Inferior parietal cortex (tissue), 1 donor: ENCODE results near the gene STXBP2.
"Not testable (repeated sequence)": the region's sequence is repeated elsewhere in the genome, so short reads cannot be mapped to it uniquely, and the experiment has no call there.

Experiments used
- DNase-seq: peaks from one replicate; pipeline ENCODE4 v3.0.0-alpha.2; 2016; ENCODE audit errors: extremely low spot score

STXBP2 gene

DNA sequence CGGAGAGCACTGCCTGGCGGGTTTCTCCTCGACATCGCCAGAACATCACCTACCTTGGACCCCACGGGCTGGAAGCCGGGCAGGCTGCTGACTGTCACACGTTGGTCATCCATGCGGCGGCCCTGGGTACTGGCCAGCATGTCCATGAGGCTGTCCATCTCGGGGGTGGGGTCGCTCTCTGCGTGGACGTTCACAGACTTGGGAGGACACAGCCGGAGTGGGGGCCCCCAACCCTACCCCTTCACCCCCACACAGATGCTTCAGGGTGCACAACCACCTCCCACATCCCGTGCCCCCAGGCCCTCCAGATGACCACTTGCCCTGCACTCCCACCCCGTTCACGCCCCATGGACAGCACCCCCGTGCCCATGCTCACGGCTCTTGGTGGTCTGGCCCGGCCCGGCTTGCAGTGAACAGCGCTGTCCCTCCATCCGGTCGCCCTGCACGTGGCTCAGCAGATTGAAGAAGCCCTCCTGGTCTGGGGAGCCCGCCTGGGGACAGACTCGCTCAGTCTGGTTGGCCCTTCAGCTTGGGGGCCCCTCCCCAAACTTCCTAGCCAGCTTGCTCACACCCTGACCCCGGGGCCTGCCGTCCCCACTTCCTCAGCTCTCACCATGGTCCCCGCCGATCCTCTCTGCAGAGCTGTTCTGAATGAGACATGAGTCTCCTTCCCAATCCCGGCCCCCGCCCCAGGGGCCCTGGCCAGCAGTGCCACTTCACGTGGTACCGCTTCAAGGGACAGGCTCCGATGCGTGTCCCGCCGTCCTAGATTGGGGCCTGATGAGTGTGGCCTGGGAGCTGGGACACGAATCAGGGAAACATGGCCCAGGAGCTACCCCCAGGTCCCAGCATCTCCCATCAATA, 4.3 kb upstream of the STXBP2 start:
- no peak for DNase-seq

DNA sequence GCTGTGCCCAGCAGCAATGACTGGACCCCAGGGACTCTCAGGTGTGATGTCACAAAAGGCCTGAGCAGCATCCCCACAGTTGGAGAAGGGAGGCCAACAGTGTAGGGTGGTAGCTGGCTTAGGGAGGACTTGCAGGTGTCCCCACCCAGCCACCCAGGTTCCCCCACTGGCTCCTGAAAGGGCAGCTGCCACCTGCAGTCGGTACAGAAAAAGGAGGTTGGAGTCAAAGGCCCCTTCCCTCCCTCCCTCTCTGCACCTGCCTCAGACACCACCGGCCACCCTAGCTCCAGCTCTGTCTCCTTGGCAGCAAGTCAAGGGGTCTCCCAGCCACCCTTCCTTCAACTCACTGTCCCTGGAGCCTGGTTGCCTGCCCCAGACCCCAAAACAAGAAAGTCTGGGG, 3.2 kb upstream of the STXBP2 start, which contains the start of gene PCP2:
Gene PCP2, minus strand, starts transcription at position 22 of the 400 bp plus-strand sequence. CDS start 262 bp downstream, outside the sequence.
- no peak for DNase-seq

DNA sequence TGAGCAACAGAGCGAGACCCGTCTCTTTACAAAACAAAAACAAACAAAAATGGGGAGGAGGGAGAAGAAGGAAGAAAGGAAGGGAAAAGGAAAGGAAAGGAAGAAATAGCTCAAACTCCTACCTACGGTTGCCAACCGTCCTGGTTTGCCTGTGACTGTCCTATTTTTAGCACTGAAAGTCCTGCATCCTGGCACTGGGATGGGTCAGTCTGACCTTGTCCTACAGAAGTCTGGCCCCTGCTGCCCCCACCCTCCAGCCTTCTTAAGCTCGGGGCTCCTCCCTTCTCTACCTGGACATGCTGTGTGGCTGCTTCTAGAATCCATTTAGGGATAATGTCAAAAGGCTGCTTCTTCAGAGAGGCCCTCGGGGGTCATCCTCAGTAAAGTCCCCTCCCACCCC, 1.2 kb upstream of the STXBP2 start:
- DNase-seq = no peak

DNA sequence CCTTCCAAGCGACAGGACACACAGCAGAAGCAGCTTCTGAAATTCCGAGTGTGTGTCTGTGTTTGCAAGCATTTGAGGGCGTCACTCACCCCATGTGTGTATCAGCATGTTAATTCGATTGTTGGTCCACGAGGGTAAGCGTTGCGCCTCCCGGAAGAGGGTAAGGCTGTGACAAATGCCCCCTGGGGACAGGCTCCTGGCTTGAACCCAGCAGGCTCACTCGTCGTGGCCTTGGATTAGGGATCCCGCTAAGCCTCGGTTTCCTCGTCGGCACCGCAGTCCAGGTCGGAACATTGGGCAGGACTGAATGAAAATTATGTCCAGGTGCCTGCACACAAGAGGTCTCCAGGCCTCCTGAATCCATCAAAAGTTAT, 606 bp upstream of the STXBP2 start:
- no peak for DNase-seq

DNA sequence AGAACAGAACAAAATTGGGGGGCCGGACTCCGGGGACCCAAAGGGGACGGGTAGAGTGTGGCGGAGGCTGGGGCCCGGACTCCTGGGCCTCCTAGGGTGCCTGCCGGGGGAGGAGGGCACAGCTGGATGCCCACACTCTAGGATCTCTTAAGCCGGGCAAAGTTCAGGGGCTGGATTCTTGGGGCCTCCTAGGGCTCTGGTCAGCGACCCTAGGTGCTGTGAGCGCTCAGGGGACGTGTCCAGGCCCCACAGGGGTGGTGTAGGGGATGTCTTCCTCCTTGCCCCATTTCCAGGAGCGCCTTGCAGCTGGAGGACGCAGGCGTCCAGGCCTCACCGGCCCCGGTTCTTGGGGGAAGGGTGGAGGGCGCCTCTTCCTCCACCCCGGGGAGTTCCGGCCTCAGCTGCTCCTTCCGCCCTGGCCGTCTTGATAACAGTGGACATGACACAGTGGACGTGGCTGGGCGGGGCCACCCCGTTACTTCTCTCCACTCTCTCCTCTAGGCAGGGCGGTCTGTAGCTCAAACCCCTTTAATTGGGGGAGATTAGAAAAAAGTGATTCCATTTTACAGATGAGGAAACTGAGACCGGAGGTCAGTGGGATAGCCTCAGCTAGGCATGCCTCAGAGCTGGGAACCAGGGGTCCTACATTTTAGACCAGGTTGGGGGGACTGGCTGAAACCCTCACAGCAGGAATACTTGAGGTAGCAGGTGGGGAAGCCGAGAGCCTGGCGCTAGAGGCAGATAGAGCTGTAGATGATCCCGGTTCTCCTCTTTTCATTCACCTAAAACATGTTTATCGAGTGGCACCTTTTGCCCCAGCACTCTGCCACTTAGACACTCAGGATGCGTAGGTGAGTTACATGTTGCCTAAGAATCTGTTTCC, 705 bp downstream of the STXBP2 start:
- DNase-seq = no peak

DNA sequence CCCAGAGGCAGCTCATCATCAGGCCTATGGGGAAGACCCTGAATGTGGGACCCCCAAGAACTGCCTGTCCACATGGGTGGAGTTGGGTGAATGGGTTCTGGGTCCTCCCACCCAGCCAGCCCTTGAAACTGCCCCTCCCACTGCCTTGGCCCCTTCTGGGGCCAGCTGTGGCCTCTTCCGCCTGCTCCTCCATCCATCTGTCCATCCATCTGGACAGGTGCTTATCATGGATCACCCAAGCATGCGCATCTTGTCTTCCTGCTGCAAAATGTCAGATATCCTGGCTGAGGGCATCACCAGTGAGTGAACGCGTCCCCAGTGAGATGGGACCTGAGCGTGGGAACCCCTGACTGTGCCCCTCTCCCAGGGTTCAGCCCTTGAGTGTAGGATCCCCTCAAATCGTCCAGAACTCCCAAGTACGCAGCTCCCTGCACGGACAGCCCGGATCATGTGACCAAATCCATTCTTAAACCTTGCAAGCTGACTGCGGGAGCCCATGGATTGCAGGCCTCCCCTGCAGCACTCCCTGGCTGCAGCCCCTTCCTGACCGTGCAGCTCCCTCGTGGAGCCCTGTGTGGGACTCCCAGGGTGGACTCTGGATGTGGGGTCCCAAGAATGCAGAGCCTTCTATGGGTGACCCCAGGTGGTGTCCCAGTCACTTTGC, 2.0 kb downstream of the STXBP2 start:
- no peak for DNase-seq

DNA sequence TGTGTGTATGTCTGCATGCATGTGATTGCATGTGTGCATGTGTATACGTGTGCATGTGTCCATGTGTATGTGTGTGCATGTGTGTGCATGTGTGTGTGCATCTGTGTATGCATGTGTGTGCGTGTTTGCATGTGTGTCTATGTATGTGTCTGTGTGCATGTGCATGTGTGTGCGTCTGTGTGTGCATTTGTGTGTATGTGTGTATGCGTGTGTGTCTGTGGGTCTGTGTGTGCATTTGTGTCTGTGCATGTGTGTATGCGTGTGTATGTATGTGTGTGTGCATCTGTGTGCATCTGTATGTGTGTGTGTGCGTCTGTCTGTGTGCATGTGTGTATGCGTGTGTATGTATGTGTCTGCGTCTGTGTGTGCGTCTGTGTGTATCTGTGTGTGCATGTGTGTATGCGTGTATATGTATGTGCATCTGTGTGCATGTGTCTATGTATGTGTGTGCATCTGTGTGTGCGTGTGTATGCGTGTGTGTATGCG, 3.0 kb downstream of the STXBP2 start:
- no peak for DNase-seq

DNA sequence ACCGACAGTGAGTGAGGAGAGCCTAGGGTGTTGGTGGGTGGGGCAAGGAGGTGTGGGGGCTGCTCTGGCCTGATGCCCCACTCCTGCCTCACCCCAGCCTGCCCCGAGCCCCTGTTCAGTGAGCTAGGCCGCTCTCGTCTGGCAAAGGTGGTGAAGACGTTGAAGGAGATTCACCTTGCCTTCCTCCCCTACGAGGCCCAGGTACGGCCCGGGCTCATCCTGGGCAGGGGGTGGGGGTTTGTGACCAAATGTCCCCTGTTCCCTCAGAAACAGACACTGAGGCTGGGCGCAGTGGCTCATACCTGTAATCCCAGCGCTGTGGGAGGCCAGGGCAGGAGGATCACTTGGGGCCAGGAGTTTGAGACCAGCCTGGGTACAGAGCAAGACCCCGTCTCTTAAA, 3.9 kb downstream of the STXBP2 start:
- DNase-seq = no peak

DNA sequence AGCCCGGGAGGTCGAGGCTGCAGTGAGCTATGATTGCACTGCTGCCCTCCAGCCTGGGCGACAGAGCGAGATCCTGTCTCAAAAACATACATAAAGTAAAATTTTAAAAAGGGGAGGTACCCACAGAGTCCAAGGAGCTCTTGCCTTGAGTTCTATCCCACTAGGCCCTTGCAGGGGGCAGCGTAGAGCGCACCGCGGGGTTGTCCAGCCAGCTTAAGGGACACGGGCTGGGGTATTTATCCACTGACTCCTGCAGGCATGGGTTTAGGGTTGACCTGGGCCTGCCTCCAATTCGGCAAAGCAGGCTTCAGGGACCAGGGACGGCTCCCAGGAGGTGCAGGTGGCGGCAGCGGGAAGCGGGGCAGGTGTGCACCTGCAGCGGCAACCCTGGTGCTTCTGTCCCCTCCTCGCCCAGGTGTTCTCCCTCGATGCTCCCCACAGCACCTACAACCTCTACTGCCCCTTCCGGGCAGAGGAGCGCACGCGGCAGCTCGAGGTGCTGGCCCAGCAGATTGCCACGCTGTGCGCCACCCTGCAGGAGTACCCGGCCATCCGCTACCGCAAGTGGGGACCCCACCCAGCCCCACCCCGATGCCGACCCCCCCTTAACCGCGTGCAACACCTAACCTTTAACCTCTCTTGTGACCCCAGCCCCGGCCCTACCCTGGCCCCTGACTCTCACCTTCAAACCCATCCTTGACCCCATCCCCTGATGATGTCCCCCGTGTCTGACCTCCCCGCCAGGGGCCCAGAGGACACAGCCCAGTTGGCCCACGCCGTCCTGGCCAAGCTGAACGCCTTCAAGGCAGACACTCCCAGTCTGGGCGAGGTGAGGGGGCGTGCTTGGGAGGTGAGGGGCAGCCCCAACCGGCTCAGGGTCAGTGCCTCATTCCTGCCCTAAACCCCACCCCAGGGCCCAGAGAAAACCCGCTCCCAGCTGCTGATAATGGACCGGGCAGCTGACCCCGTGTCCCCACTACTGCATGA, 4.7 kb downstream of the STXBP2 start:
- no peak for DNase-seq

DNA sequence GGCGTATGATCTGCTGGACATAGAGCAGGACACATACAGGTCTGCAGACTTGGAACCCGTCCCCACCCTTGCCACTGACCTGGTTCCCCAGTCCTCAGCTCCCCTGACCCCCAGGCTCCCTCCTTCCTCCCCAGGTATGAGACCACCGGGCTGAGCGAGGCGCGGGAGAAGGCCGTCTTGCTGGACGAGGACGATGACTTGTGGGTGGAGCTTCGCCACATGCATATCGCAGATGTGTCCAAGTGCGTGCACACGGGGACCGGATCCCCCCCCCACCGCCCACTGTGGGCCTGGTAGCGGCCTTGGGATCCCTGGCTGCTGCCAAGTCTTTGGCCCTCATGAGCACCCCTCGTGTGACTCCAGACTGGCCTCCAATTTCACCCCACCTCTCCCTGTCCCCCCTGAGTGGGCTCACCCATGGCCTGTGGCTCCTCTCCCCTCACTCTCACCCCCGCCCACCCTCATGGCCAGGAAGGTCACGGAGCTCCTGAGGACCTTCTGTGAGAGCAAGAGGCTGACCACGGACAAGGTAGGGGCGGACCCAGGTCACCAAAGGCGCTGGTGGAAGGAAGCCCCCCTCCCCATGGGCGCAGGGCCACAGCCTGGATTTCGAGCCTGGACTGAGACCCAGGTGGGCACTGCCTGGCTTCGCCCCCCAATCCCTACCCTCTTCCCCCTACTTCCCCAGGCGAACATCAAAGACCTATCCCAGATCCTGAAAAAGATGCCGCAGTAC, 5.6 kb downstream of the STXBP2 start:
- no peak for DNase-seq

DNA sequence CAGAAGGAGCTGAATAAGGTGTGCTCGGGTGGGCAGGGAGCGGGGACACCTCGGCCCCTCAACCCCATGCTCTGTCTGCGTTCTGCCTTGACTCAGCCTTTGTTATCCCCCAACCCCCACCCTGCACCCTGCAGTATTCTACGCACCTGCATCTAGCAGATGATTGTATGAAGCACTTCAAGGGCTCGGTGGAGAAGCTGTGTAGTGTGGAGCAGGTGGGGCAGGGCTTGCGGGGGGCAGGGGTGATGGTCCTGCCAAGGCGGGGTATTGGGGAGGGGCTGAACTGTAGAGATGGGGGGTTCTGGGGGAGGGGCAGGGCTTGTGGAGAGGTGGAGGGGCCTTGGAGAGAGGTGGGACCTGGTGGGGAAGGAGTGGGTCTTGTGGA, 6.1 kb downstream of the STXBP2 start:
- DNase-seq = no peak

DNA sequence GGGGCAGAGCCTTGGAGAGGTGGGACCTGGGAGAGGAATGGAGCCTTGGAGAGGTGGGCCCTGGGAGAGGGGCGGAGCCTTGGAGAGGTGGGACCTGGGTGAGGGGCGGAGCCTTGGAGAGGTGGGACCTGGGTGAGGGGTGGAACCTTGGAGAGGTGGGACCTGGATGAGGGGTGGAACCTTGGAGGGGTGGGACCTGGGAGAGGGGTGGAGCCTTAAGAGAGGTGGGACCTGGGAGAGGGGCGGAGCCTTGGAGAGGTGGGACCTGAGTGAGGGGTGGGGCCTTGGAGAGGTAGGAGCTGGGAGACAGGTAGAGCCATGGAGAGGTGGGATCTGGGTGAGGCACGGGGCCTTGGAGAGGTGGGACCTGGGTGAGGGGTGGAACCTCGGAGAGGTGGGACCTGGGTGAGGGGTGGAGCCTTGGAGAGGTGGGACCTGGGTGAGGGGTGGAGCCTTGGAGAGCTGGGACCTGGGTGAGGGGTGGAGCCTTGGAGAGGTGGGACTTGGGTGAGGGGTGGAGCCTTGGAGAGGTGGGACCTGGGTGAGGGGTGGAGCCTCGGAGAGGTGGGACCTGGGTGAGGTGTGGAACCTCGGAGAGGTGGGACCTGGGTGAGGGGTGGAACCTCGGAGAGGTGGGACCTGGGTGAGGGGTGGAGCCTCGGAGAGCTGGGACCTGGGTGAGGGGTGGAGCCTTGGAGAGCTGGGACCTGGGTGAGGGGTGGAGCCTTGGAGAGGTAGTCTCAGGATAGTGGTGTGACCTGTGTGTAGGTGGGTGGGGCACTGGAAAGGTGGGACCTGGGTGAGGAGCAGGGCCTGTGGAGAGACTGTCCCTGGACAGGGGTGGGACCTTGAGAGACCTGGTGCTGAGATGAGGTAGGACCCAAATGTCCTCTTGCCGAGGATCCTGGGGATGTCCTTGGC, 7.0 kb downstream of the STXBP2 start:
- DNase-seq = not testable (repeated sequence)

DNA sequence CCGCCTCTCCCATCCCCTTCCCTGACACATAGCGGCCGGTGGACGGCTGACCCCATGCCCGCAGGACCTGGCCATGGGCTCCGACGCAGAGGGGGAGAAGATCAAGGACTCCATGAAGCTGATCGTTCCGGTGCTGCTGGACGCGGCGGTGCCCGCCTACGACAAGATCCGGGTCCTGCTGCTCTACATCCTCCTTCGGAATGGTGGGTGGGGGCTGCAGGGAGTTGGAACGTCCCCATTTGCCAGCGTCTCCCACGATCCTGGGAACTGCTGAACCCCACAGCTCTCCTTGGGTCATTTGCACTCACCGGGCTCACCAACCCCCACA, 7.6 kb downstream of the STXBP2 start:
- no peak for DNase-seq

DNA sequence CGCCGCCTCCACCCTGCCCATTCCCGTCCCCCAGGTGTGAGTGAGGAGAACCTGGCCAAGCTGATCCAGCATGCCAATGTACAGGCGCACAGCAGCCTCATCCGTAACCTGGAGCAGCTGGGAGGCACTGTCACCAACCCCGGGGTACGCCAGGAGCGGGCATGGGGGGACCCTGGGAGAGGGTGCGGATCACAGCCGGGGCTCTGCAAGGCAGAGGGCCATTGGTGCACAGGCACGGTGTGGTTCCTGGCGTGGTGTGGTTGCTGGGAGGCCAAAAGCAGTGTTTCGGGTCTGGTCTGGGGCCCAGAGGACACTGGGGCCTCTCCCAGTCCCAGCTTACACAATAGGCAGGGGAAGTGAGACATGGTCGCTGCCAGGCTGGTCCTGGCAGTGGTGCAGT, 8.3 kb downstream of the STXBP2 start:
- DNase-seq = no peak

DNA sequence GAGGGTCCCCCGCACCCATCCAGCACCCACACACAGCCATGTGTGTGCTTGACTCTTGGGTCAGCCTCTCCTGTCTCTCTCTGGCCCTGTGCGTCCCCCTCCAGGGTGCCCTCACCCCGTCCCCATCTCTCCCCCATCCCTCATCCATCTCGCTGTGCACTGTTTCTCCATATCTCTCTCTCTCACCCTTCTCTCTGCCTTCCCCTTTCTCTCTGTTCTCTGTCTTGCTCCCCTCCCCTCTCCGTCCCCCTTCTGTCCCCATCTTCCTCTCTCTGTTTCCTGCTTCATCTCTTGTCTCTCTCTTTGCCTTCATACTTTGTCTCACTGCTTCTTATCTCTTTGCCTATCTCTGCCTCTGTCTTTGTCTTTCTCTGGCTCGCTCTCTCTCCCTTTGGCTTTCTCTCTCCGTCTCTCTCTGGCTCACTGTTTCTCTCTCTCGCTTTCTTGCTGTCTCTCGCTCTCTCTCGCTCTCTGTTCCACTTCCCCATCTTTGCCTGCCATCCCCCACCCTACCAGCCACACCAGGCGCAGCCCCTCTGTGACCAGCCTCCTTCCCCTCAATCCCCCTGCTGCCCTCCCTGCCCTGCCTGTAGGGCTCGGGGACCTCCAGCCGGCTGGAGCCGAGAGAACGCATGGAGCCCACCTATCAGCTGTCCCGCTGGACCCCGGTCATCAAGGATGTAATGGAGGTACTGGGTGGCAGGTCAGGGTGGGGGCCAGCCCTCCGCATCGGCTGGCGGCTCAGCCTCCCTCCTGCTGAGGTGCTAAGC, 8.9 kb downstream of the STXBP2 start:
- no peak for DNase-seq

DNA sequence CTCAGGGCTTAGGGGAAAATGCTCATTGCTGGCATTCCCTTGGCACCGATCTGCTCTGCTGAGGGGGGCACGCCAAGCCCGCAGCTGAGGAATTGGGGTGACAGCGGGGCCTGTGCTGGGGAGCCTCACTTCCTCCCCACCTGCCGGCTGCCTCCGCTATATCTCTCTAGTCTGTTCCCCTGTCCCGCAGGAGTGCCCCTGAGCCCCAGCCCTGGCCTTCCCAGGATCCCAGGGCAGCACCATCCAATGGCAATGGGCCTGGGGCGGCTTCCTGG, 9.5 kb downstream of the STXBP2 start:
- no peak for DNase-seq

DNA sequence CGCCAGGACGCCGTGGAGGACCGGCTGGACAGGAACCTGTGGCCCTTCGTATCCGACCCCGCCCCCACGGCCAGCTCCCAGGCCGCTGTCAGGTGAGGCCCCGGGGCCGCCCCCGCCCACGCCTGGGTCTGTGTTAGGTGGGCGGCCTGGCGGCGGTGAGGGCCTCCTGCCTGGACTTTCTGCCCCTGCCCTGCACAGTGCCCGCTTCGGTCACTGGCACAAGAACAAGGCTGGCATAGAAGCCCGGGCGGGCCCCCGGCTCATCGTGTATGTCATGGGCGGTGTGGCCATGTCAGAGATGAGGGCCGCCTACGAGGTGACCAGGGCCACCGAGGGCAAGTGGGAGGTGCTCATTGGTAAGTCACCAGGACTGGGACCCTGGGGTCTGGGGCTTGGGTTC, 10.2 kb downstream of the STXBP2 start:
- no peak for DNase-seq

DNA sequence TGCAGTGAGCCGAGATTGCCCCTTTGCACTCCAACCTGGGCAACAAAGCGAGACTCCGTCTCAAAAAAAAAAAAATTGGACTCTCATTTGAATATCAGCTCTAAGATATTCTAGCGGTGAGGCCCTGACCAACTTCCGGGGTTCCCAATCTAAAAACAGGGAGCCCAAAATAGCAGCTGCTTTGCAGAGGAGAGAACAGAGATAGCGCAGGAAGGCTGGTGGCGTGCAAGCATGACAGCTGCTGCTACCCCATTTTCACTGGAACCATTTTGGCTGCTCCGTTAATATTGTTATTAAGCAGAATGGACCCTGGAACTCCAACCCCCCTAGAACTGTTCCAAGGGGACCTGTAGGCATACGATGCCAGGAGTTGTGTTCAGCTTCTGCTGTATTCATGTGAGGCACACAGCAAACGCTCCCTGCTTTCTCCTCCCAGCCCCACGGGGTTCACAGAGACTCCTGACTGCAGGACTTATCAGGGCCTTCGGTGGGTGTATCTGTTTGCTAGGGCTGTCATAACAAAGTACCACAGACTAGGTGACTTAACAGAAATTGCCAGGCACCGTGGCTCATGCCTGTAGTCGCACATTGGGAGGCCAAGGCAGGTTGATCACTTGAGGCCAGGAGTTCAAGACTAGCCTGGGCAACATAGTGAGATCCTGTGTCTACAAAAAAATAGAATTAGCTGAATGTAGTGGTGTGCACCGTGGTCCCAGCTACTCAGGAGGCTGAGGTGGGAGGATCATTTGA, 11.5 kb downstream of the STXBP2 start:
- no peak for DNase-seq
